ENCODE data around the gene IKBKE.

IKBKE gene

DNA sequence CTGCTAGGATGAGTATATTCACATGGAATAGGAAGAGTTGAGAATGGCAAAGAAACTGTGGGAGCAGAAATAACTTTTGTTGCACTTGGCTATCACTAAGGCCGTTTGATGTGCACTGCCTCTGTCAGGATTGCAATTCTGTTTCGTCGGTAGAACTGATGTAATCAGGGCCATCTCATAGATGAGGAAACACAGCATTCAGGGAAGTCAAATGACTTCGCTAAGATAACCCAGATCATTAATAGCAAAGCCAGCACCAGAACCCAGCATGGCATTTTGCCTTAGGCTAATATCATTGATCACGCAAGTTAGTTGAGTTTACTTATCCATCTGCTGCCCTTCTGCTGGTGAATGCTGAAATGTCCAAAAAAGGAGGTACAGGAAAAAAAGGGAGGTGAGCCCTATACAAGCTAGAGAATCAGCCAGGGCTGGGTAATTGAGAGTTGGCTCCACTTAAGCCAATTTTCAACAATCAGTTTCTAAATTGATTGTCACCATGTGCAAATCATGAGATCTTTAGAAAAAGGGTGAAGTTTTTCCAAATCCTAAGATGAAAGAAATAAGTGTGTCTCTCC, 44.6 kb downstream of the IKBKE start:
- DNase-seq: no peak

DNA sequence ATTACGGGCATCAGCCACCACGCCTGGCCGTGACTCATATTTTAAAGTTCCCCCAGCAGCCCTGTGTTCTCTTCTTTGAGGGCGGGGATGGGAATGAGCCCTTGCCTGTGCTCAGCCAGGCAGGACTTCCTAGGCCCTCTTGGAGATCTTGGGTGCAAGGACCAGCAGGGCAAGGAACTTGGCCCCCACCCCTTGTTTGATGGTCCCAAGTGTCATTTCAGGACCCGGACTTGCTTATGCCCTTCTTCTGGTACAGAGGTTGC, 46.4 kb downstream of the IKBKE start:
- DNase-seq: no peak

DNA sequence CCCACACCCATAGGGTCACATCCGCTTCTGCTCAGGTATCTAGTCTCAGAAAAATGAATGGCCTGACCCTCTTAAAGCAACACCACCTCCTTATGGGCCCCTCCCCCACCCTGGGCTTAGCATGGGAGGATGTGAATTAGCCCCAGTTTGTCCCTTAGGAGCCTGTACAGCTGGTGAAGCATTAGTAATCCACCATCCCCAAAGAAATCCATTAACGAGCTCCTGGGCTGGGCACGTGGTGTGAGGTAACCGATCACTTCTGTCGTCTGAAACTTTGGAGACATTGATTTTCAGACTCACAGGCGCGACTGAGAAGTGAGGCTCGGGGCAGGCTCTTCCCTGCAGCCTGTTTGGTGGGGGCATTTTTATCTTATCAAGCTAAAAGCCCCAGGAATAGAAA, 47.5 kb downstream of the IKBKE start:
- DNase-seq: no peak

DNA sequence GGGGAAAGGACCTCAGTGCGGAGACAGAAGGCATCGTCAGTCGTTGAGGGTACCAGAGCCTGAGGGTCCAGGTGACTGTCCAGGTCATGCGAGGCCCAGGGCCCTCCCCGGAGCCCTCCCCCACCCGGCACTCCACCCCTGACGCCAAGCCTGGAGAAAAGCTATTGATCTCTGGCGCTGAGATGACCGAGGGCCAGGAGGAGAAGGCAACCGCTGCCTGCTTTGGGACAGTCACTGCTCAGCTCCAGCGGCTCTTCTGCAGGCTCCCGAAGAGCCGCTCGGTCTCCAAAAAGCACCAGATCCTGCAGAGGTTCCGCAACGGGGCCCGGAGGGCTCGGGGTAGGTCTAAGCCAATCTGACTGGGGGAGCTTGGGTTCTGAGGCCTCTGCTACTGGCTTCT, 47.9 kb downstream of the IKBKE start:
- DNase-seq: no peak

DNA sequence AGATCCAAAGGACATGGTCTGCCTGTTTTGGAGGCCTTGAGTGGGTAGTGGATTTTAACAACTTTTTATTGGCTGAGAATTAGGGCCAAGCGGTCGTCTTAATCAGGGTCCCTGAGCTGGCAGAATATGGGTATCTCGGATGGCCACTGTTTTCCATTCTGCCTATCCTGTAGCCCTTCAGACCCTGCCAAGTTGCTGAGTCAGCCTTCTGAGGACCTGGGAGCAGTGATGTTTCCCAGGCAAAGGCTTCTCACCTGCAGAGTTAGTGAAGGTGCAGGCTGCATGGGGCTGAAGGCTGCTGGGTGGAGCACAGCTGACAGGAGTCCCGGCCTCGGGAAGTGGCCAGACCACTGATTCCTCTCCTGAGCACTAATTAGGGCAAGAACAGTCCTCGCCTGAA, 48.5 kb downstream of the IKBKE start:
- no peak for DNase-seq

DNA sequence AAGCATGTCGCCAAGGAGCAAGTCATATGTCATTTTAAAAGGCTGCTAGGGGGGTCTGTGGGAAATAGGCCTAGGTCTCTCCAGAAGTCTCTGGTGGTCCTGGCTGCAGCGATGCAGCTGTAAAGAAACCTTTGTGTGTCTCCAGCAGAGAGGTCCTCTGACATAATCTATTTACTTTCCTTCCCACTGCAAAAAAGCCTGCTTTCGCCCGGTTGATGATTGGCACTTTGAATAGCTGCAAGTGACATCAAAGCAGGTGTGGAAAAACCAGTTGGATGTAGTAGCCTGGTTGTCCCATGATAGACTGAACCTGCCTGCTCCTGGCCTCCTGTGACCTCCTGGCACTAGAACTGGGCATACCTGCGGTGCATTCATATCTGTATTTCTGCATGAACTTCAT, 50.9 kb downstream of the IKBKE start:
- DNase-seq: peak in 2 of 3 experiments; percentile 60 to 86

DNA sequence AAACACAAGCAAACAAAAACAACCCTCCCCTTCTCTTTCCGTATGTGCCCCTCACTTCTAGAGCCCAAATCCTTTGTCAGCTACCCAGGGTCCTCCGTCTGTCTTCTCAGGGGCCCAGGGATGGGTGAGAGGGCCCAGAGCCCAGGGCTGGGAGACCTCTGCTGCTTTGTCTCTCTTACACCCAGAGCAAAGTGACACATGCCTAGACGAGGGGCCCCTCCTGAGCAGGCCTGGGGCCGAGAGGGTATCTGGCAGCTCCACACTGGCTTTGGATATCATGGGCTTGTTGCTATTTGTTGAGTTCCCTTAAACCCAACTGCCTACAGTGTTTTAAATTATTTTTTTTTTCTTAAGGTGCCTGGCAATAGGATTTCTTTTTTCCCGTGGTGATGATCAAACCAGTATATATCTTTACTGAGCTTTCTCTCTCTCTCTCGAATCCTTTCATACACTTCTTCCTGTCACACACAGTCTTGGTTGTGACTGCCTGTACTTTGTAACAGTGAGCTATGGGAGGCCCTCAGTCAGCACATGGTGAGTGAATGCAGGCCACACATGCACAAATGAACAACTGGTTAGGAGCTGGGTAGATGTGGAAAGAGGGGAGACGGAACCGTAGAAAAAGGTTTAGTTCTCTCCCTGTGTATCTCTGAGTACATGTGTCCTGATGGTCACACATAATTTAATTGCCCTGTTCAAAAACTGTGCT, 51.6 kb downstream of the IKBKE start:
- DNase-seq: no peak

DNA sequence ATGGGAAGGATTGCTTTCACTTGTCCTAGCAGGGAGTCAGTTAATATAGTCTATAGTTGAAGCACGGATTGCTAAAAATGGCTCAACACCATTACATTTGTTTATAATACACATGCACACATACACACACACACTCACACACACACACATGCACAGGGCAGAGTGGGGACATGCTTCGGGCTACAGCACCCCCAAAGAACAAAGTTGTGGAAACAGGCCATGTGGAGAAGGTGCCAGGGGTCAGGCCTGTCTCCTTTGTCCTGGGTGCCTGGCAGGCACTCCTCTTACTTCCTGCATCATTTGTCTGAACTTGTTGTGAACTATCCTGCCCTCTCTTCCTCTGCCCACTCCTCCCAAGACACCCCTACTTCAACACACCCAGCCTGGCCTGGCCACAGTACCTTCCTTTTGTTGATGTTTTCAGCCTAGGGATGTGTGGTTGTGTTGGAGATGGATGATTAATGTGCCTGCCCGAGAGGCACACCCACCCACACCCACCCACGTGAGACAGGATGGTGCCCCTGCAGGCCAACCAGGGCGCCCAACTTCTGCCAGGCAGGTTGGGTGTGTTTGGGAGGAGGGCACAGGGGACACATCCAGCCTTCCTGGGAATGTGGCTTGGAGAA, 54.6 kb downstream of the IKBKE start:
- DNase-seq: peak in 1 of 3 experiments; percentile 23

DNA sequence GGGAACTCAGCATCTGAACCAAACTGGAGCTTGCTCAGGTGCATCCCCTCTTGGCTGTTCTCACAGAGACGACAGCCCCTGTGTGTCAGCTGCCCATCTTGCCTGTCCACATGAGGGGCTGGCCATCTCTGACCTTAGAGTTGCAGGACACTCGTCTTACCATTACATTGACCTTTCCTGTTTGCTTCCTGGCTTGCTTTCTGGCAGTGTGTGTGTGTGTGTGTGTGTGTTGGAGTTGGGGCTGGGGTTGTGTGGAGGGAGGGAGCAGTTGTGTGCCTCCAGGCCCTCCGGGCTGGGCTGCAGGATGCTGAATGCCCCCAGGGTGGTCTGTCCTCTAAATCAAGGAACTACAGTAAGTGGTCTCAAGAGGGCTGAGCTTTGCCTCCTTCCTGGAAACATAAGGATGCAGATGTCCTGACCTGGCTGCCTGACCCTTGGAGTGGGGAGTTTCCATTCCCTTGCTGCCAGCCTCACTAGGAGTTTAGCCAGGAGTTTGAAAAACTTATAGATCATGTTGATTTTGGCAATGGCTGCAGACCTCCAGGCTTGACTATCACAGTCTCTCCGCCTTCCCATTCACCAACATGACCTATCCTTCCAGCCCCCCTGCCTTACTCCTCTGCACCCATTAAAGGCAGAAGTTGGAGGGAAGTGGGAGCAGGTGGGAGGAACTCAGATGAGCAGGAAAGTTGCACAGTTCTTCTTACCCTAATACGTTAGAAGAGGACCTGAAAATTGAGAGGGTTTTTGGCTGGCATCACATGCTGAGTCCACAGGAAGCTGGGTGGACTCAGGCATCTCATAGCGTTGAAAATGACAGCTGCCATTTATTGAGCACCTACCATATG, 56.0 kb downstream of the IKBKE start:
- DNase-seq: no peak

DNA sequence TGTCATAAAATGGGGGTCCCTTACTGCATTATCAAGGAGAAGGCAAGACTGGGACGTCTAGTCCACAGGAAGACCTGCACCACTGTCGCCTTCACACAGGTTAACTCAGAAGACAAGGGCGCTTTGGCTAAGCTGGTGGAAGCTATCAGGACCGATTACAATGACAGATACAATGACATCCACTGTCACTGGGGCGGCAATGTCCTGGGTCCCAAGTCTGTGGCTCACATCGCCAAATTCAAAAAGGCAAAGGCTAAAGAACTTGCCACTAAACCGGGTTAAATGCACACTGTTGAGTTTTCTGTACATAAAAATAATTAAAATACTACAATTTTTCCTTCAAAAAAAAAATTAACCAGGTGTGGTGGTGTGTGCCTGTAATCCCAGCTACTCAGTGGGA, 59.1 kb downstream of the IKBKE start:
- DNase-seq: no peak

DNA sequence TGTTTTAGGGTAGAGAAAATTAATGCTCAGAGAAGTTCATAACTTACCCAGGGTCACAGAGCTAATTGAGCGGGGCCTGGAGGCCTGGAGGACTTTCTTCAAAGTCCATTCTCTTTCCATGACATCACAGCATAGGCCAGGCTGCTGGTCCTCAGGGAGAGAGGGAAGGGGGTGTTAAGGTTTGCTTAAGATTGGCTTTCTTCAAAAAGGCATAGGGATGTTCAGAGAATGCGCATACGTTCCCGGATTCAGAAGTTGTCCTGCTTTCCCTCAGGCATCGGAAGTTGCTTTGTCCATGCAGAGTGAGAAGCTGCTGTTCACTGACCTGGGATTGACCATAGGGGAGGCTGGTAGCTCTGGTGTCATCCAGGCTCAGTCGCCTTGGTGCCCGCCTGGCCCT, 62.1 kb downstream of the IKBKE start:
- DNase-seq: no peak

DNA sequence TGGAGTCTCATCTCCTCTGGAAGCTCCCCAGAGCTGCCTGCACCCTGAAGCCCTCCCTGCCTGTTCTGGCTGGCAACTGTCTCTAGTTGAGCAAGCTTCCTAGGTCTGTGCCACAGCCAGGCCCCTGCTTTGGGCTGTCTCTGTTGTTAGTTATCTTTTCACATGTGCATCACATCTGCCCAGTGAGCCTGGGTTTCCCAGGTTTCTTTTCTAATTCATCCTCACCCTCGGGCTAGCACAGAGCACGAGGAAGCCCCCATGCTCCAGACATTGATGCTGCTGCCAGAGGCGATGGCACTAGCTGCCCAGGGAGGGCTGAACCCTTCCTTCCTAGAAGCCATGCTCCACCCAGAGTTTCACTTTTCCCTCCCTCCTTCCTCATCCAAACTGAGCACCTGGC, 64.3 kb downstream of the IKBKE start:
- no peak for DNase-seq

DNA sequence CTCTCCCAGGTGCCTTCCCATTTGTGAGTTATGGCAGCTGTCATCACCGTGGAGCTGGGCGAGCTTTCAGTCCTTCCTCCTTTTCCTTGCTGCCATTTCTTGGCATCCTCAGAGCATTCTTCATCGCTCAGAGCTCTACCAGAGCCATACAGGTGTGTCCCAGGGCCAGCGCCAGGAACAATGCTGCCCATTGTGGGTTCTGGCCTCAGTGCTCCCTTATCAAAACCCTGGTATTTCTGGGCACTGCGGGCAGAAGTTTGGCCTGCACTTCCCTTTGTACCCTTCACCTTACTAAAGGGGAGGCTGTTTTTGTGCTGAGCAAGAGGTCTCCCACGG, 65.5 kb downstream of the IKBKE start:
- DNase-seq: no peak

DNA sequence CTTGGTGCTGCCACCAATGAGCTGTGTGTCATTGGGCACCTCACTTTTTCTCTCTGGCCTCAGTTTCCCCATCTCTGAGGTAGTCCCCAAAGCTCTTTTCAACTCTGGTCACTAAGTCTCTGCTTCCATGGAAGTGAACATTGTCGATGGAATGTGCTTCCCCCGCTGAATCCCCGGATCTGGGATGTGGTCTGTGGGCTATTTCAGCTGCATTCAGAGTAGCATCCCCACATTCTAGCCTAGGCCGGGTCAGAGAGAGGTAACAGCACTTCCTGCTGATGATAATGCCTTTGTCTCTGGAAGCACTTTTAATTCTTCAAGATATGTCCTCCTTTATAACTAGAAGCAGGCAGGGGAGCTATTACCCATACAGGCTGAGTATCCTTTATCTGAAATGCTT, 66.9 kb downstream of the IKBKE start:
- DNase-seq: no peak

DNA sequence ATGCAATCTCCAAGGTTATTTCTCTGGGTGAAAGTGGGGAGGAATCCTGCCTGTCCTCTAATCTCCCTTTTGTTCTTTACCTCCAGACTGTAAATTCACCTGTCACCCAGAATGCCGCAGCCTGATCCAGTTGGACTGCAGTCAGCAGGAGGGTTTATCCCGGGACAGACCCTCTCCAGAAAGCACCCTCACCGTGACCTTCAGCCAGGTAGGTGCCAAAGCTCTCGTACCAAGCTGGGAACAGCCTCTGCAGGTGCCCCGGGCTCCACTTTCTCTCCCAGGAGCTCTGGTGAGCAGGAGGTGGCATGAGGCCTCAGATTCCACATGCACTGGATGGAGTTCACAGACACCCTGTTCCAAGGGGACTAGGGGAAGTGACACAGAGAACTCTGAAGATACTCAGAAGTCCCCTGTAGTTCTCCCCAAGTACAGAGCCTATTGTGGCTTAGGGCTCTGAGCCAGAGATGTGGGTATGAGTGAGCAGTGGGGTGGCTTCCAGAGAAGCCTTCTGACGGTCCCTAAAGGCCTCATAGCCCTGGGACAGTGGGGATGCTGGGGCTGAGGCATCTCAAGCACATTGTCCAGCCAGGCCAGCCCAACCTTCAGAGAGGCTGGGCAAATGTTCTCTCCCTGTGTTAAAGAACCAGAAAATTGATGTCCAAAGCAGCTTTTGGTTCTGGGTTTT, 68.0 kb downstream of the IKBKE start:
- no peak for DNase-seq

DNA sequence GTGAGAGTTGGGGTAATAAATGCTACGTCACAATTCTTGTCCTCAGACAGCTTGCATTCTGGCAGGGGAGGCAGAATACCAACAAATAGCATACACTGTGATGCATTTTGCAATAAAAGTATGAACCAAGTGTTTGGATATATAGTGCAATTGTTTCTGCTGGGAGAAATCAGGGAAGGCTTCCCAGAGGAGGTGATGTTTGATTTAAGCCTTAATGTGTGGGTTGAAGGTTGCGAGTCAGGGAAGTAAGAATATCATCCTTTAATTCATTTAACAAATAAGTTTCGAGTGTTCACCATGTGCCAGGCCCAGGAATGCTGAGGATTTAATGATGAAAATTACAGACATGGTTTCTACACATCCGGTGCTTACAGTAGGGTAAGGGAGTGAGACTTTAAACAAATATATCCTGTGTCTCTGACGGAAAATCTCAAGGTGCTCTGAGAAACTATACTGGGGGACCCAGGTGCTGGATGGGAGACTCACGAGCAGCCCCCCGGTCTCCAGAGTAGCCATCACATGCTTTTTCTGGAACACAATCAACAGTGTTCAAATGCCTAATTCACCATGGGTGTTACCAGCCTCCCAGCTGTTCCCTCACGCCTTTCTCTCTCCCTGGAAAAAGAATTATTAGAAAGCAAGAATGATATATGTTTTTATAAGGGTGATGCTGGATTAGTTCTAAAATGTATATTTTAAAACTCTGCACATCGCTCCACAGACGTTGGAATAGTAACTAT, 68.8 kb downstream of the IKBKE start:
- DNase-seq: no peak

DNA sequence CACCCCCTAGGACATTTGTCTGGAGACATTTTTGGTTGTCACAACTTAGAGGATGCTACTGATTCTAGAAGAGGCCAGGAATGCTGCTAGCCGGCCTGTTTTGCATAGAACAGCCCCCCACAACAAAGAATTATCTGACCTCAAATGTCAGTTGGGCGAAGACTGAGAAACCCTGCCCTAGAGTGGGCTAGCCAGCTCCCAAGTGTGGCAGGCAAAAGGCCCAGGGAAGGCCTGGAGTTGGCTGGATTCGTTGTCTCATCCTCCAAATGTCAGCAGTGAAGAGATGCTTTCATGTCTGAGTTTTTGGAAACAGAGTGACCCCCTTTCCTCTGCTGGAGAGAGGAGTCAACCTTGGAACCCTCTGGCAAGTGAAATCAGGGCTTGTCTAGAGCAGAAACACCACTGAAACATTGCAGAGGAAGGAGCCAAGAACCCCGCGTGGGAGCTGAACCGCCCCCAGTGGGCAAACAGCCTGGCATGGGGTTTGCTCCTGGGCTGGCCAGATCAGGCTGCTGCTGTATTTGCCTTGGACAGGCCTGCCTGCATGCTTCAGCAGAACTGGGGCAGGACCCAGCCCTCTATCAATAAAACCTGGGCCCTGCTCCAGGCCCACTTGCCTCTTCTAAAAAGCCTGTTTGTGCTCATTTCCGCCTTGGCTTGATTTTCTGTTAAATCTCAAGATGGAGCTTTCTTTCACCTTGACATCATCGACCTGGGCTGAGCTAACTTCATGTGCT, 69.9 kb downstream of the IKBKE start:
- no peak for DNase-seq

DNA sequence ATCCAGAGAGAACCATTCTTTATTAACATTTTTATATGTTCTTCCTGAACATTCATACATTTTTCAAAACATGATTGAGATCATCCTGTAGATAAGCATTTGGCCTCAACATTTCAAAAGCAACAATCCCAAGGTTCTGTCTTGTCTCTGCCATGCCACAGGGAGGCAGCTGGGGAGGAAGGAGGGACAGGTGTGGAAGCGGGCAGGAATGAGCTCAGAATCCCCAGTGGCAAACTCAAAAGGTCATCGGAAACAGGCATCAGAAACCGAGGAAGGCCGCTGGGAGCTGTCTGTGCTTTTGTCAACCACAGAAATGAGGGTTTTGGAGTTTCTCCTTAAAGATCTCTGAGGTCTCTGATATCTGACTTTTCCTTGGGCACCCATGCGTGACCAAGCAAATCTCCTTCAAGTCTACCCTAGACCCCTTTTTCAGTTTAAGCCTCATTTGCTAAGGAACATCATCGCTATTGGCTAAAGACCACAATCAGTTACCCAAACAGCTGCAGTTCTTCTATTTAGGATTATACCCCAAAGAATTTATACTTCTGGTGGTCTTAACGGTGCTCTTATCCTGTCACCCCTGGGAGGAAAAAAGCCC, 71.1 kb downstream of the IKBKE start:
- no peak for DNase-seq

DNA sequence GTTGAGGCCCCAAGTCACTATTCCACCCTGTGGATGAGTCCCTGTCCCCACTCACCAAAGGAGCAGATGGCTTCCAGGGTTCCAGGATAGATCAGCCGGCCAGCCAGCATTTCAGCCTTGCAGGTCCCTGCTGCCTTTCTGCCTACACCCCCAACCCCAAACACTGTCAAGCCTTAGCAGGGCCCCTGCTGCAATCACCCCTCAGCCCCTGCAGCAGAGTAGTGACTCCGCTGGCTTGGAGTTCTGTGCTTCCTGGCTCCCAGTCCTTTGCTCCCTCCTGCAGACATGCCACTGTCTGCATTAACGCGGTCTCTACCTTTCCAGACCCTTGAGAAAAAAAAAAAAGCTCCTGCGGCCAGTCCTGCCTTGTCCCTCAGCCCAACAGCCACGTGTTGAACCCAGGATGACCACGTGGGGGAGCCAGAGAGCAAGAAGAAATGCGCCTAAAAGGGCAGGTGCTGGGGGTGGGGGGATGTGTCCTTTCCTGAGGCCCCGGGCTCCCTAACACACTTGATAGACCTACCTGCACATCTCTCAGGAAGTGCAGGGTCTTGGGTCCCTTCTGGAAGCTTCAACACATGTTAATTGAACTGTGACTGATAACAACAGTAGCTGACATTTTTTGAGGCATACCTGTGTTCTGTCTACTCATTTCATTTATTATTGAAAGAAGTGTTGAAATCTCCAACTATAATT, 74.4 kb downstream of the IKBKE start:
- peak; percentile 81 to 93 (median 90) for DNase-seq

DNA sequence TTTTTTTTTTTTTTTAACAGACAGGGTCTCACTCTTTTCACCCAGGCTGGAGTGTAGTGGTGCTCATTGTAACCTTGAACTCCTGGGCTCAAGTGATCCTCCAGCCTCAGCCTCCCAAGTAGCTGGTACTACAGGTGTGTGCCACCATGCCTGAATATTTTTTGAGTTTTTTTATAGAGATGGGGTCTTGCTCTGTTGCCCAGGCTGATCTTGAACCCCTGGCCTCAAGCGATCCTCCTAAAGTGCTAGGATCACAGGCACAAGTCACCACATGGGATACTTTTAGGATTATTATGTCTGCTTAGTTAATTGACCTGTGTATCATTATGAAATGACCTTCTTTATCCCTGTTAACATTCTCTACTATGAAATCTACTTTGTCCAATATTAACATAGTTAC, 75.1 kb downstream of the IKBKE start:
- no peak for DNase-seq

All from NCI-H1417 (cell line).